Right ventricle myocardium inferior (tissue), 1 donor: ENCODE results near the gene RNGTT. TPM values are rescaled to one million over a fixed set of nuclear protein-coding genes. Genes with fewer than 3 reads are reported as not detected.

ENCODE experiments used
- ATAC-seq: fragments of 200-7000 bp; cut with Tn5 transposase; one replicate; pipeline ENCODE4 v1.9.1; 2020; ENCODE audit warnings: mild to moderate bottlenecking, moderate library complexity
- DNase-seq: peaks from one replicate; pipeline ENCODE4 v3.0.0; 2021; ENCODE audit errors: missing footprints
- intact Hi-C: fragments of 100-400 bp; cut with DNase I; formaldehyde crosslinking; loops from one replicate; pipeline ENCODE4 v1.11.0; 2022
- total RNA-seq: library from RNA; stranded (reverse); fragmentation: NEBNext Ultra II Directional; extraction: Animal tissue kit (Norgen Biotek cat#: 25700); gene quantifications from one replicate; pipeline ENCODE4 v1.2.1, GENCODE V29; 2021
- donor health status: DM: no; HTN: yes; CAD: no; lungs with severe emphysema.

RNGTT gene
- total RNA-seq, 1 donor from 2014 or later, result 7.0 TPM

- intact Hi-C loops, result no loop called here
- ATAC-seq (no peak), DNase-seq (no peak)
Observed at GRCh38 chr6:88651400-88651799, 312.0 kb downstream of the RNGTT start.

- ATAC-seq (no peak), DNase-seq (no peak)
- intact Hi-C loops, result no loop called here
Observed at GRCh38 chr6:88650979-88651378, 312.4 kb downstream of the RNGTT start.

- ATAC-seq (no peak), DNase-seq (no peak)
- intact Hi-C loops, result no loop called here
Observed at GRCh38 chr6:88650029-88650619, 313.3 kb downstream of the RNGTT start.

- intact Hi-C loops, result no loop called here
- DNase-seq (no peak), ATAC-seq (no peak)
Observed at GRCh38 chr6:88641178-88641903, 322.1 kb downstream of the RNGTT start.

- intact Hi-C loops, result no loop called here
- DNase-seq (no peak), ATAC-seq (no peak)
Observed at GRCh38 chr6:88637761-88638545, 325.5 kb downstream of the RNGTT start.

GRCh38 chr6:88636871-88637270 is 326.5 kb downstream of the RNGTT start:
- intact Hi-C loops, result no loop called here
- no peak for DNase-seq
- no peak for ATAC-seq

GRCh38 chr6:88633782-88634181 is 329.6 kb downstream of the RNGTT start:
- intact Hi-C loops, result no loop called here
- ATAC-seq (no peak), DNase-seq (no peak)

GRCh38 chr6:88631830-88632229 is 331.6 kb downstream of the RNGTT start:
- ATAC-seq (no peak), DNase-seq (no peak)
- intact Hi-C loops, result no loop called here

- no peak for DNase-seq
- ATAC-seq, result no peak
- intact Hi-C loops, result no loop called here
Observed at GRCh38 chr6:88629838-88630494, 333.5 kb downstream of the RNGTT start.

- DNase-seq, result no peak
- intact Hi-C loops, result no loop called here
Observed at GRCh38 chr6:88626460-88626859, 337.0 kb downstream of the RNGTT start.

GRCh38 chr6:88623531-88623930 is 339.9 kb downstream of the RNGTT start:
- DNase-seq (no peak), ATAC-seq (no peak)
- intact Hi-C loops, result no loop called here

More at GRCh38 chr6:88626460-88626859, 337.0 kb downstream of the RNGTT start:
- ATAC-seq, result no peak

GRCh38 chr6:88619951-88620350 is 343.5 kb downstream of the RNGTT start:
- ATAC-seq, result no peak
- intact Hi-C loops, result no loop called here
- no peak for DNase-seq

GRCh38 chr6:88616380-88616779 is 347.0 kb downstream of the RNGTT start:
- ATAC-seq (no peak), DNase-seq (no peak)
- intact Hi-C loops, result no loop called here

GRCh38 chr6:88614316-88614877 is 349.0 kb downstream of the RNGTT start:
- intact Hi-C loops, result no loop called here
- no peak for DNase-seq
- ATAC-seq, result no peak

GRCh38 chr6:88612631-88613030 is 350.8 kb downstream of the RNGTT start:
- no peak for ATAC-seq
- intact Hi-C loops, result no loop called here
- DNase-seq, result no peak

- intact Hi-C loops, result no loop called here
- DNase-seq (no peak), ATAC-seq (no peak)
Observed at GRCh38 chr6:88611721-88612120, 351.7 kb downstream of the RNGTT start.

- no peak for ATAC-seq
- DNase-seq, result no peak
- intact Hi-C loops, result no loop called here
Observed at GRCh38 chr6:88609983-88610382, 353.4 kb downstream of the RNGTT start.

GRCh38 chr6:88605271-88605670 is 358.1 kb downstream of the RNGTT start:
- DNase-seq (no peak), ATAC-seq (no peak)
- intact Hi-C loops, result no loop called here

GRCh38 chr6:88599571-88599970 is 363.8 kb downstream of the RNGTT start:
- ATAC-seq, result no peak
- no peak for DNase-seq
- intact Hi-C loops, result no loop called here
